ACC112 (cell line): Measurements from ENCODE around the gene KRT4.
"Not testable (repeated sequence)": the region's sequence is repeated elsewhere in the genome, so short reads cannot be mapped to it uniquely, and the experiment has no call there.

ENCODE experiments used
- H2AFZ ChIP-seq: fragments of 200-600 bp; sonication (generic); one replicate; pipeline ENCODE4 v1.6.0; 2017; ENCODE audit warnings: antibody characterized with exemption, low read length; ENCODE audit not compliant: unreplicated experiment
- H3K27ac ChIP-seq: fragments of 200-600 bp; sonication (generic); 2 replicates; pipeline ENCODE4 v1.5.1; 2014; ENCODE audit warnings: low read depth, mild to moderate bottlenecking, antibody characterized with exemption, low read length, moderate library complexity
- H3K27me3 ChIP-seq: fragments of 200-600 bp; sonication (generic); 2 replicates; pipeline ENCODE4 v1.6.1; 2014; ENCODE audit warnings: mild to moderate bottlenecking, antibody characterized with exemption, low read length, moderate library complexity, mixed read lengths; ENCODE audit not compliant: insufficient read depth
- H3K36me3 ChIP-seq: fragments of 200-600 bp; sonication (generic); 2 replicates; pipeline ENCODE4 v1.6.1; 2016; ENCODE audit warnings: mild to moderate bottlenecking, antibody characterized with exemption, low read length, moderate library complexity, mixed read lengths; ENCODE audit not compliant: insufficient read depth
- H3K4me1 ChIP-seq: fragments of 200-600 bp; sonication (generic); one replicate; pipeline ENCODE4 v1.6.1; 2016; ENCODE audit warnings: low read length, mixed read lengths; ENCODE audit not compliant: insufficient read depth, unreplicated experiment, control insufficient read depth
- H3K4me3 ChIP-seq: fragments of 200-600 bp; sonication (generic); 2 replicates; pipeline ENCODE4 v1.5.1; 2014; ENCODE audit warnings: mild to moderate bottlenecking, low read depth, low read length
- H3K79me2 ChIP-seq: fragments of 200-600 bp; sonication (generic); one replicate; pipeline ENCODE4 v1.6.0; 2016; ENCODE audit warnings: low read length; ENCODE audit not compliant: control insufficient read depth, unreplicated experiment, insufficient read depth

KRT4 gene

GRCh38 chr12:52768479-52769200 is 45.3 kb downstream of the KRT4 start:
- Histone ChIP-seq H3K27ac (no peak overlapping the region), H3K4me1 (no peaks in the 10 kb centered on the region), H3K79me2 (no peaks in the 10 kb centered on the region), H3K27me3 (peaks cover 87% of the 10 kb centered on the region), H3K36me3 (no peaks in the 10 kb centered on the region), H2AFZ (no peak overlapping the region), H3K4me3 (no peak overlapping the region)

- H3K4me3 ChIP-seq = no peak overlapping the region
- no peaks in the 10 kb centered on the region for H3K36me3 ChIP-seq
- H3K27ac ChIP-seq = no peak overlapping the region
- H3K4me1 ChIP-seq = no peaks in the 10 kb centered on the region
- H3K27me3 ChIP-seq = peaks cover 87% of the 10 kb centered on the region
- no peaks in the 10 kb centered on the region for H3K79me2 ChIP-seq
- no peak overlapping the region for H2AFZ ChIP-seq
These were observed 46.5 kb downstream of the KRT4 start for GRCh38 chr12:52767427-52767826.

GRCh38 chr12:52767020-52767379 is 46.9 kb downstream of the KRT4 start:
- H3K79me2 ChIP-seq = no peaks in the 10 kb centered on the region
- H2AFZ ChIP-seq = no peak overlapping the region
- H3K4me3 ChIP-seq = no peak overlapping the region
- H3K4me1 ChIP-seq = no peaks in the 10 kb centered on the region
- H3K27me3 ChIP-seq = peaks cover 87% of the 10 kb centered on the region
- no peak overlapping the region for H3K27ac ChIP-seq
- H3K36me3 ChIP-seq = no peaks in the 10 kb centered on the region

GRCh38 chr12:52766351-52767019 is 47.4 kb downstream of the KRT4 start:
- no peaks in the 10 kb centered on the region for H3K79me2 ChIP-seq
- no peaks in the 10 kb centered on the region for H3K4me1 ChIP-seq
- H3K27me3 ChIP-seq = peaks cover 84% of the 10 kb centered on the region
- H3K36me3 ChIP-seq = no peaks in the 10 kb centered on the region
- H3K4me3 ChIP-seq = no peak overlapping the region
- no peak overlapping the region for H2AFZ ChIP-seq
- H3K27ac ChIP-seq = no peak overlapping the region

GRCh38 chr12:52765702-52766101 is 48.2 kb downstream of the KRT4 start:
- H3K36me3 ChIP-seq = no peaks in the 10 kb centered on the region
- no peaks in the 10 kb centered on the region for H3K79me2 ChIP-seq
- H2AFZ ChIP-seq = no peak overlapping the region
- H3K4me3 ChIP-seq = no peak overlapping the region
- peaks cover 77% of the 10 kb centered on the region for H3K27me3 ChIP-seq
- H3K4me1 ChIP-seq = no peaks in the 10 kb centered on the region
- H3K27ac ChIP-seq = no peak overlapping the region

- Histone ChIP-seq H3K27me3 (peaks cover 77% of the 10 kb centered on the region), H3K36me3 (no peaks in the 10 kb centered on the region)
These were observed 49.9 kb downstream of the KRT4 start for GRCh38 chr12:52763991-52764390.

GRCh38 chr12:52763036-52763659 is 50.8 kb downstream of the KRT4 start:
- H3K4me1 ChIP-seq = no peaks in the 10 kb centered on the region
- peaks cover 81% of the 10 kb centered on the region for H3K27me3 ChIP-seq
- no peak overlapping the region for H2AFZ ChIP-seq
- H3K27ac ChIP-seq = no peak overlapping the region
- no peak overlapping the region for H3K4me3 ChIP-seq
- no peaks in the 10 kb centered on the region for H3K79me2 ChIP-seq
- H3K36me3 ChIP-seq = no peaks in the 10 kb centered on the region

More at GRCh38 chr12:52763991-52764390, 49.9 kb downstream of the KRT4 start:
- no peak overlapping the region for H2AFZ ChIP-seq
- H3K4me1 ChIP-seq = no peaks in the 10 kb centered on the region
- H3K27ac ChIP-seq = no peak overlapping the region
- H3K79me2 ChIP-seq = no peaks in the 10 kb centered on the region
- no peak overlapping the region for H3K4me3 ChIP-seq

GRCh38 chr12:52761802-52762201 is 52.1 kb downstream of the KRT4 start:
- H3K79me2 ChIP-seq = no peaks in the 10 kb centered on the region
- no peak overlapping the region for H3K27ac ChIP-seq
- peaks cover 81% of the 10 kb centered on the region for H3K27me3 ChIP-seq
- H3K4me1 ChIP-seq = no peaks in the 10 kb centered on the region
- no peak overlapping the region for H3K4me3 ChIP-seq
- H2AFZ ChIP-seq = no peak overlapping the region
- no peaks in the 10 kb centered on the region for H3K36me3 ChIP-seq

GRCh38 chr12:52761218-52761617 is 52.7 kb downstream of the KRT4 start:
- not testable (repeated sequence) for H2AFZ ChIP-seq, H3K27ac ChIP-seq, H3K4me1 ChIP-seq, H3K36me3 ChIP-seq, H3K79me2 ChIP-seq, H3K4me3 ChIP-seq
- peaks cover 81% of the 10 kb centered on the region for H3K27me3 ChIP-seq

- Histone ChIP-seq H3K36me3 (no peaks in the 10 kb centered on the region), H3K4me3 (no peak overlapping the region), H2AFZ (no peak overlapping the region), H3K27me3 (peaks cover 80% of the 10 kb centered on the region), H3K27ac (no peak overlapping the region), H3K79me2 (no peaks in the 10 kb centered on the region), H3K4me1 (no peaks in the 10 kb centered on the region)
These were observed 53.3 kb downstream of the KRT4 start for GRCh38 chr12:52760623-52761022.

- Histone ChIP-seq H3K79me2 (no peaks in the 10 kb centered on the region), H3K36me3 (no peaks in the 10 kb centered on the region), H3K4me3 (no peak overlapping the region), H3K27ac (no peak overlapping the region), H3K27me3 (peaks cover 85% of the 10 kb centered on the region), H3K4me1 (no peaks in the 10 kb centered on the region), H2AFZ (no peak overlapping the region)
These were observed 54.2 kb downstream of the KRT4 start for GRCh38 chr12:52759695-52760094.
